ENCODE data around the gene RIT1.

Gene RIT1

DNA sequence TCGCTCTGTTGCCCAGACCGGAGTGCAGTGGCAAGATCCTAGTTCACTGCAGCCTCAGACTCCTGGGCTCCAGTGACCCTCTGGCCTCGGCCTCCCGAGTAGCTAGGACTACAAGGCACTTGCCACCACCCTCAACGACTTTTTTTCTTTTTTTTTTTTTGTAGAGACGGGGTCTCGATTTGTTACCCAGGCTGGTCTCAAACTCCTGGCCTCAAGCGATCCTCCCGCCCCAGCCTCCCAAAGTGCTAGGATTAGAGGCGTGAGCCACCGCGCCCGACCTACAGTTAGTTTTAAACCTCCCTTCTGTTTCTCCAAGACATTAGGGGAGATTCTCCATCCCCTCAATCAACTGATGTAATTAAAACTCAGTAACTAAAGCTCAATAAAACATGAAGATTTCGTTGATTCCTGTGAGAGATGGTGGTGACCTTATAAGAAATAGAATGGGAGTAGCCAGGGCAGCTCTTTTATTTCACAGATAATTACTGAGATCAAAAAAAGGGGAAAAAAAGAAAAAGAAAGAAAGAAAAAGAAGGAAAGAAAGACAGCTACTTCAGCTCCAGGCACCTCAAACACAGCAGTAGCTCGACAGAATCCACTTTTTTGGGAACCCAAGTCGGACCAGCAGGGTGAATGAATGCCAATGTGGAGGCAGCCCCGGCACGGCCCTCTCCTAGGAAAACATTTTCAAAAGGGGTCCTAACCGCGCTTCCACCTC lies 54.7 kb downstream of the RIT1 start:
- DNase-seq = no peak

DNA sequence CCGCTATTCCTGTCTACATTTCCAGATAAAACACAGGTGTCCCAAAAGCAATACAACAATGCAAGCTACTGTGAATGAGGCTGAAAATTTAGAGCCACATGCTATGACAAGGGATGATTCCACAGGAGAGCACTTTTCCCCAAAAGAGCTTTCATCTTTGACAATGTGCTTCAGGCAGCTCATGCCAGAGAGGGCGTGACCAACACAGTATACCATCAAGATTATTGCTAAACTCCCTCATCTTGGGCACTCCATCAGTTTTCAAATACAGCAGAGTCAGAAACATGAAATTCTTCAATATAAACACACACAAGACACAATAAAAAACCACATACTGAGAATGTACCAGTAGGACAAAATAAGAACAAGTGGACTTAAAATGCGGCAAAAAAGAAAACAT lies 60.8 kb downstream of the RIT1 start:
- DNase-seq = no peak

DNA sequence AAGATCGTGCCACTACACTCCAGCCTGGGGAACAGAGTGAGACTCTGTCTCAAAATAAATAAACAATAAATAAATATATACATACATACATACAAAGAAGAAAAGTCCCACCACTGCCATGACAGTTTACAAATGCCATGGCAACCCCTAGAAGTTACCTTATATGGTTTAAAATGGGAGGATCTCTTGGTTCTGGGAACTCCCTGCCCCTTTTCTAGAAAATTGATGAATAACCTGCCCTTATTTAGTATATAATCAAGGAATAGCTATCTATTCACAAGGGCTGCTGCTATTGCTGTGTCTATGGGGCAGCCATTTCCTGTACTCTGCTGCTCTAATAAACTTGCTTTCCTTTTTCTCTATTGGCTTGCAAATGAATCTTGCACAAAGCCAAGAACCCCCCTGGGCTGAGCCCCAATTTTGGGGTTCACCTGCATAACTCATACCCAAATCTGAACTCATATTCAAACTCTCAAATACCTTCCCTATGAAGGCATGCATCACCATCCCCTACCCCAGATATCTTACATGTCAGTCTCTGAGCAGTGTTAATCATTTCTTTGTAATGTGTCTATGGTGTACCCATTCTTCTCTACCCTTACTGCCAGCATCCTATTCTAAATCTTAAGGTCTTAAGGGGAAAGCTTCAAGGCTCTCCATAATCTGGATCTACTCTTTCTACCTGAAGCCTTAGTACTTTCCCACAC lies 63.2 kb downstream of the RIT1 start:
- no peak for DNase-seq

Measured in Kasumi-1 (cell line).